K562 (cell line): ENCODE data around the gene ASIC3. TPM values are rescaled to one million over a fixed set of nuclear protein-coding genes. Genes with fewer than 3 reads are reported as not detected.
A peak's percentile ranks its signal among the peaks of the same experiment; 100 is the strongest.

Source experiments
- CBX3 ChIP-seq, 2 experiments: IDR thresholded peaks; 1 replicate in 1 of 2; 2 replicates in 1 of 2; pipeline ENCODE4 v1.6.1; 2012; ENCODE audit warnings: inconsistent platforms in 2 of 2, low read length in 2 of 2, borderline replicate concordance in 1 of 2, control low read depth in 1 of 2
- EGR1 ChIP-seq: fragments of 450-650 bp; conservative IDR thresholded peaks from 2 replicates; pipeline ENCODE4 v1.6.1; 2017; ENCODE audit warnings: mild to moderate bottlenecking
- ETV1 ChIP-seq: fragments of 450-650 bp; conservative IDR thresholded peaks from 2 replicates; pipeline ENCODE4 v1.6.1; 2016; ENCODE audit warnings: missing genetic modification characterization, control low read depth, low read depth, missing compliant biosample characterization
- GABPB2 ChIP-seq: fragments of 250-450 bp; sonication (Bioruptor Pico); conservative IDR thresholded peaks from 2 replicates; pipeline ENCODE4 v1.5.1; 2021; ENCODE audit warnings: mild to moderate bottlenecking
- JUND ChIP-seq, 2 experiments: IDR thresholded peaks; 2 replicates in 1 of 2; 3 replicates in 1 of 2; pipeline ENCODE4 v1.6.1; 2011; ENCODE audit warnings: borderline replicate concordance in 2 of 2, low read depth in 2 of 2, low read length in 2 of 2, improper control_type of control experiment in 1 of 2, missing biosample characterization in 1 of 2, missing genetic modification characterization in 1 of 2, missing genetic modification reagents in 1 of 2
- KDM1A ChIP-seq, 2 experiments: fragments of 450-650 bp; IDR thresholded peaks; 2 replicates each; pipeline ENCODE4 v1.6.1; 2016; ENCODE audit warnings: mild to moderate bottlenecking in 2 of 2
- MIER1 ChIP-seq: fragments of 450-650 bp; IDR thresholded peaks from 2 replicates; pipeline ENCODE4 v1.6.1; 2016; ENCODE audit warnings: antibody characterized with exemption, mild to moderate bottlenecking, low read depth
- OTX1 ChIP-seq: fragments of 450-650 bp; formaldehyde crosslinking; IDR thresholded peaks from 2 replicates; pipeline ENCODE4 v1.4.0; 2022; ENCODE audit warnings: mild to moderate bottlenecking
- PHF20 ChIP-seq: fragments of 450-650 bp; IDR thresholded peaks from 2 replicates; pipeline ENCODE4 v1.6.1; 2018; ENCODE audit not compliant: partially characterized antibody
- PPARD ChIP-seq: fragments of 250-450 bp; sonication (Bioruptor Pico); IDR thresholded peaks from 2 replicates; pipeline ENCODE4 v1.8.0; 2022; ENCODE audit warnings: inconsistent platforms, mild to moderate bottlenecking, moderate library complexity
- PURB ChIP-seq: sonication (generic); formaldehyde crosslinking; IDR thresholded peaks from 2 replicates; pipeline ENCODE4 v1.9.0; 2021; ENCODE audit warnings: low read depth, mild to moderate bottlenecking, missing genetic modification reagents
- STAT5B ChIP-seq: fragments of 250-450 bp; sonication (Bioruptor Pico); IDR thresholded peaks from 2 replicates; pipeline ENCODE4 v1.8.0; 2021; ENCODE audit warnings: mild to moderate bottlenecking, inconsistent platforms
- ZNF561 ChIP-seq: fragments of 450-650 bp; formaldehyde crosslinking; conservative IDR thresholded peaks from 2 replicates; pipeline ENCODE4 v1.4.0; 2020; ENCODE audit warnings: mild to moderate bottlenecking, moderate library complexity
- polyA plus RNA-seq, 8 experiments: library from polyadenylated mRNA; depleted of rRNA in 4 of 8; stranded (reverse) in 5 of 8; unstranded in 3 of 8; fragments of >200 nt; fragmentation: Nextera tagmentation in 2 of 8; fragmentation: Illumina TruSeq in 1 of 8; extraction: Ambion mirVana in 2 of 8; extraction: Trizol in 1 of 8; gene quantifications; 2 replicates each; pipeline versions ENCODE4 v1.2.1 to v1.2.3, GENCODE V29; 2011 to 2014; ENCODE audit warnings: inconsistent platforms in 1 of 8, missing spikeins in 1 of 8
- total RNA-seq, 7 experiments: library from RNA; depleted of rRNA in 6 of 7; stranded (reverse); fragments of >200 nt in 6 of 7; fragmentation: Illumina TruSeq in 2 of 7; extraction: Trizol in 2 of 7; gene quantifications; 2 replicates each; pipeline versions ENCODE4 v1.2.1 to v1.2.3, GENCODE V29; 2011 to 2021; ENCODE audit warnings: low replicate concordance in 1 of 7
- TF ChIP-seq, protein P1 (sequence below): fragments of 450-650 bp; formaldehyde crosslinking; IDR thresholded peaks from 2 replicates; pipeline ENCODE4 v1.4.0; 2022; ENCODE audit warnings: missing genetic modification characterization
- TF ChIP-seq, protein P2 (sequence below): fragments of 450-650 bp; IDR thresholded peaks from 2 replicates; pipeline ENCODE4 v1.6.1; 2017; ENCODE audit warnings: antibody characterized with exemption
- TF ChIP-seq, protein P3 (sequence below): fragments of 250-450 bp; sonication (Bioruptor Pico); IDR thresholded peaks from 2 replicates; pipeline ENCODE4 v1.8.0; 2021; ENCODE audit warnings: moderate library complexity, mild to moderate bottlenecking, inconsistent platforms
- TF ChIP-seq, protein P4 (sequence below): fragments of 450-650 bp; formaldehyde crosslinking; IDR thresholded peaks from 2 replicates; pipeline ENCODE4 v1.4.0; 2020; ENCODE audit warnings: mild to moderate bottlenecking, moderate library complexity
- TF ChIP-seq, protein P5 (sequence below): fragments of 450-650 bp; formaldehyde crosslinking; conservative IDR thresholded peaks from 2 replicates; pipeline ENCODE4 v1.4.0; 2022; ENCODE audit warnings: mild to moderate bottlenecking, missing genetic modification characterization
- TF ChIP-seq, protein P6 (sequence below), 2 experiments: fragments of 450-650 bp; IDR thresholded peaks; 2 replicates each; pipeline ENCODE4 v1.6.1; 2016

The ASIC3 gene
- total and polyA plus RNA-seq, 9 of the 15 experiments (the other 6 are each of a cell fraction or from before 2014, with no cell fraction given), result 0.11 to 5.0 (median 0.87) TPM

DNA sequence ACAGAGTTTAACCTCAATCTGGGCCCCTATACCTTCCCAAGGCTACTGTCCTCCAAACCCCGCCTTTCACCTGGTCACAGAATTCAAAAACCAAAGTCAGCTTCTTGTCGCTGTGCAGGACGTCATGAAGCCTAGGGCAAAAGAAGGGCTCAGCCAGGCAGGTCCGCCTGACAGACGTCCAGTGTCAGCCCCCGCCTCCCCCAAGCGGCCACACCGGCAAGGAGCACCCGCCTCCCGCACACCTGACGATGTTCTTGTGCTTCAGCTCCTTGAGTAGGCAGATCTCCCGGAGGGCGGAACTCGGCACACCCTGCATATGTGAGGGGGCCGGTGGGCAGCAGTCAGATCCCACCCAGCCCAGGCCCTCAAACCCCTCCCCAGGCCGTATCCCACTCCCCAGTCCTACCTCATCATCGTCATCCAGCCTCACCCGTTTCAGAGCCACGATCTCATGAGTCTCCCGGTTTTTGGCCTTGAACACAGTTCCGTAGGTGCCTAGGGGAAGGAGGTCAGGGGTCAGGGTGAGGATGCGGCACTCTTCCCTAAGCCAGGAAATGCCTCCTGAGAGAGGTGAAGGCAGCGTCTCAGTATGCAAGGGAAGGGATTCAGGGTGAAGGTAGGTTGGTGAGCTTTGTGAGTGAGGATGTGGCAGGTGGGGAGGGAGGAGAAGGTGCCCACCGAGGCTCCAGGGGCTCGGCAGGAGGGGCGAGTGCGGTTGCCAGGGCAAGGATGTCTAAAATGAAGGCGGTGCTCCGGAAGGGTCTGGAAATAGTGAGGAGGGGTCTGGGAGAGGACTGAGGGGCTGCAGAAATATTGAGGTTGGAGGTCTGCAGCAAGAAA, 8.6 kb downstream of the ASIC3 start (continued):
- TF ChIP-seq CBX3 (IDR thresholded peaks at IDR 0.05; ENCODE audit: borderline replicate concordance in 1 of 2, low read length in 2 of 2), result peak in 1 of 2 experiments; percentile 3; a peak in 1 of 3 replicates
- TF ChIP-seq OTX1 (CRISPR knock-in tag), result 0 out of 2 replicates have a peak, but pooled peaks have one; percentile 27
- no peak for TF ChIP-seq KDM1A (IDR thresholded peaks at IDR 0.05)
- TF ChIP-seq, protein P1, sequence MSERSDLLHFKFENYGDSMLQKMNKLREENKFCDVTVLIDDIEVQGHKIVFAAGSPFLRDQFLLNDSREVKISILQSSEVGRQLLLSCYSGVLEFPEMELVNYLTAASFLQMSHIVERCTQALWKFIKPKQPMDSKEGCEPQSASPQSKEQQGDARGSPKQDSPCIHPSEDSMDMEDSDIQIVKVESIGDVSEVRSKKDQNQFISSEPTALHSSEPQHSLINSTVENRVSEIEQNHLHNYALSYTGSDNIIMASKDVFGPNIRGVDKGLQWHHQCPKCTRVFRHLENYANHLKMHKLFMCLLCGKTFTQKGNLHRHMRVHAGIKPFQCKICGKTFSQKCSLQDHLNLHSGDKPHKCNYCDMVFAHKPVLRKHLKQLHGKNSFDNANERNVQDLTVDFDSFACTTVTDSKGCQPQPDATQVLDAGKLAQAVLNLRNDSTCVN (CRISPR knock-in tag), result no peak
- TF ChIP-seq STAT5B (CRISPR knock-in tag), result no peak
- 0 out of 2 replicates have a peak, but pooled peaks have one; percentile 2 for TF ChIP-seq JUND (IDR thresholded peaks at IDR 0.05; ENCODE audit: borderline replicate concordance, low read depth, low read length)
- no peak for TF ChIP-seq JUND (tag; IDR thresholded peaks at IDR 0.05; ENCODE audit: borderline replicate concordance, low read depth, low read length)
- TF ChIP-seq, protein P2, sequence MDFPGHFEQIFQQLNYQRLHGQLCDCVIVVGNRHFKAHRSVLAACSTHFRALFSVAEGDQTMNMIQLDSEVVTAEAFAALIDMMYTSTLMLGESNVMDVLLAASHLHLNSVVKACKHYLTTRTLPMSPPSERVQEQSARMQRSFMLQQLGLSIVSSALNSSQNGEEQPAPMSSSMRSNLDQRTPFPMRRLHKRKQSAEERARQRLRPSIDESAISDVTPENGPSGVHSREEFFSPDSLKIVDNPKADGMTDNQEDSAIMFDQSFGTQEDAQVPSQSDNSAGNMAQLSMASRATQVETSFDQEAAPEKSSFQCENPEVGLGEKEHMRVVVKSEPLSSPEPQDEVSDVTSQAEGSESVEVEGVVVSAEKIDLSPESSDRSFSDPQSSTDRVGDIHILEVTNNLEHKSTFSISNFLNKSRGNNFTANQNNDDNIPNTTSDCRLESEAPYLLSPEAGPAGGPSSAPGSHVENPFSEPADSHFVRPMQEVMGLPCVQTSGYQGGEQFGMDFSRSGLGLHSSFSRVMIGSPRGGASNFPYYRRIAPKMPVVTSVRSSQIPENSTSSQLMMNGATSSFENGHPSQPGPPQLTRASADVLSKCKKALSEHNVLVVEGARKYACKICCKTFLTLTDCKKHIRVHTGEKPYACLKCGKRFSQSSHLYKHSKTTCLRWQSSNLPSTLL, result 0 out of 2 replicates have a peak, but pooled peaks have one; percentile 40
- 0 out of 2 replicates have a peak, but pooled peaks have one; percentile 28 for TF ChIP-seq EGR1
- TF ChIP-seq, protein P3, sequence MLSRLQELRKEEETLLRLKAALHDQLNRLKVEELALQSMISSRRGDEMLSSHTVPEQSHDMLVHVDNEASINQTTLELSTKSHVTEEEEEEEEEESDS (CRISPR knock-in tag), result no peak
- no peak for TF ChIP-seq GABPB2
- TF ChIP-seq ZNF561 (CRISPR knock-in tag), result no peak
- TF ChIP-seq, protein P4, sequence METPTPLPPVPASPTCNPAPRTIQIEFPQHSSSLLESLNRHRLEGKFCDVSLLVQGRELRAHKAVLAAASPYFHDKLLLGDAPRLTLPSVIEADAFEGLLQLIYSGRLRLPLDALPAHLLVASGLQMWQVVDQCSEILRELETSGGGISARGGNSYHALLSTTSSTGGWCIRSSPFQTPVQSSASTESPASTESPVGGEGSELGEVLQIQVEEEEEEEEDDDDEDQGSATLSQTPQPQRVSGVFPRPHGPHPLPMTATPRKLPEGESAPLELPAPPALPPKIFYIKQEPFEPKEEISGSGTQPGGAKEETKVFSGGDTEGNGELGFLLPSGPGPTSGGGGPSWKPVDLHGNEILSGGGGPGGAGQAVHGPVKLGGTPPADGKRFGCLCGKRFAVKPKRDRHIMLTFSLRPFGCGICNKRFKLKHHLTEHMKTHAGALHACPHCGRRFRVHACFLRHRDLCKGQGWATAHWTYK (CRISPR knock-in tag), result no peak
- TF ChIP-seq PHF20, result no peak
- 0 out of 2 replicates have a peak, but pooled peaks have one; percentile 7 for TF ChIP-seq ETV1 (tag)
- TF ChIP-seq, protein P5, sequence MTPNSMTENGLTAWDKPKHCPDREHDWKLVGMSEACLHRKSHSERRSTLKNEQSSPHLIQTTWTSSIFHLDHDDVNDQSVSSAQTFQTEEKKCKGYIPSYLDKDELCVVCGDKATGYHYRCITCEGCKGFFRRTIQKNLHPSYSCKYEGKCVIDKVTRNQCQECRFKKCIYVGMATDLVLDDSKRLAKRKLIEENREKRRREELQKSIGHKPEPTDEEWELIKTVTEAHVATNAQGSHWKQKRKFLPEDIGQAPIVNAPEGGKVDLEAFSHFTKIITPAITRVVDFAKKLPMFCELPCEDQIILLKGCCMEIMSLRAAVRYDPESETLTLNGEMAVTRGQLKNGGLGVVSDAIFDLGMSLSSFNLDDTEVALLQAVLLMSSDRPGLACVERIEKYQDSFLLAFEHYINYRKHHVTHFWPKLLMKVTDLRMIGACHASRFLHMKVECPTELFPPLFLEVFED (CRISPR knock-in tag), result no peak
- 0 out of 2 replicates have a peak, but pooled peaks have one; percentile 58 for TF ChIP-seq MIER1
- TF ChIP-seq PPARD (CRISPR knock-in tag), result no peak
- TF ChIP-seq, protein P6, sequence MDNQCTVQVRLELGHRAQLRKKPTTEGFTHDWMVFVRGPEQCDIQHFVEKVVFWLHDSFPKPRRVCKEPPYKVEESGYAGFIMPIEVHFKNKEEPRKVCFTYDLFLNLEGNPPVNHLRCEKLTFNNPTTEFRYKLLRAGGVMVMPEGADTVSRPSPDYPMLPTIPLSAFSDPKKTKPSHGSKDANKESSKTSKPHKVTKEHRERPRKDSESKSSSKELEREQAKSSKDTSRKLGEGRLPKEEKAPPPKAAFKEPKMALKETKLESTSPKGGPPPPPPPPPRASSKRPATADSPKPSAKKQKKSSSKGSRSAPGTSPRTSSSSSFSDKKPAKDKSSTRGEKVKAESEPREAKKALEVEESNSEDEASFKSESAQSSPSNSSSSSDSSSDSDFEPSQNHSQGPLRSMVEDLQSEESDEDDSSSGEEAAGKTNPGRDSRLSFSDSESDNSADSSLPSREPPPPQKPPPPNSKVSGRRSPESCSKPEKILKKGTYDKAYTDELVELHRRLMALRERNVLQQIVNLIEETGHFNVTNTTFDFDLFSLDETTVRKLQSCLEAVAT (IDR thresholded peaks at IDR 0.05), result peak in 1 of 2 experiments; percentile 54; a peak in 1 of 4 replicates
- TF ChIP-seq PURB (CRISPR knock-in tag), result 0 out of 2 replicates have a peak, but pooled peaks have one; percentile 29
